HG02885 (cell line): ENCODE results near the gene SMCO4.

Experiments
- ATAC-seq: cut with Tn5 transposase; IDR thresholded peaks from one replicate; pipeline ENCODE4 v1.9.1; 2021; ENCODE audit warnings: mild to moderate bottlenecking; ENCODE audit not compliant: unreplicated experiment, poor library complexity

The SMCO4 gene

DNA sequence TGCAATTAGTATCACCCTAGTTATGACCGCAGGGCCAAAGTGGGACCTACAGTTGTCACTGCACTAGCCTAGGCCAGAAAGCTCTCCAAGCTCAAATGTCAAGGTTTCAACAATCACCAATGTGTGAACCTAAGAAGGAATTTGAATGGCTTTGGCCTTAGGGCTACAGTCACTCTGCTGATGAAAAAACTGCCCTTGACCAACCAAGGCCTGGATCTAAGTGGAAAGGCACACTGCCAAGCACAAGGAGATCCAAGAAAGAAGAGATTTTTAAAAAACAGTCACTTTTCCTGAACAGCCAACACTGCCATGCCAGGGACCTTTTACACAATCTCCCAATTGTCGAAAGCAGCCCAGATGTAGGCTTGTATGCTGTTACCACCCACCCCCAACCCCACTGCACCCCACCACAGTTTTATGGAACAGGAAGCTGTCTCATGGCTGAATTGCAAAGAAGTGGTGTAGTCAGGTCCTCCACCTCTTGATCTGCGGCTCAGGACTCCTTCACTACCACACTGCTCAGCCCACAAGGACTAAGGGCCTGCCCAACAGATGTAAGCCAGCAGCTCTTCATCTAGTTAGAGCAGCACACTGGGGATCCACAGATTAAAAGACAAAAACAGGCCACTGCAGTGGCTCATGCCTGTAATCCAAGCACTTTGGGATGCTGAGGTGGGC is 32.9 kb downstream of the SMCO4 start:
- ATAC-seq = no peak

DNA sequence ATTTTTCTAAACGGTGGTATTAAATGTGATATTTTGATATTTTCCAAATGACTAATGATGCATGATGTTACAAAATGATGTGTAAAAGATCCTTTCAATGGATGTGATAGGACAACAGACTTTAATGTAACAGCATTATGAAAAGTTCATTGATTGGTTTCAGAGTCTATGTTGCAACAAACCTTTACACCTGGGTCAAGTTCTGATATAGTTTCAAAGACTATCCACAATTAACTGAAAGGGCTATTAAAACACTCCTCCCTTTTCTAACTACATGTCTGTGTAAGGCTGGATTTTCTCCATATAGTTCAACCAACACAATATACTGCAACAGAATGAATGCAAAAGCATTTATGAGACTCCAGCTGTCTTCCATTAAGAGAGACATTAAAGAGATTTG is 35.7 kb downstream of the SMCO4 start:
- ATAC-seq = no peak

DNA sequence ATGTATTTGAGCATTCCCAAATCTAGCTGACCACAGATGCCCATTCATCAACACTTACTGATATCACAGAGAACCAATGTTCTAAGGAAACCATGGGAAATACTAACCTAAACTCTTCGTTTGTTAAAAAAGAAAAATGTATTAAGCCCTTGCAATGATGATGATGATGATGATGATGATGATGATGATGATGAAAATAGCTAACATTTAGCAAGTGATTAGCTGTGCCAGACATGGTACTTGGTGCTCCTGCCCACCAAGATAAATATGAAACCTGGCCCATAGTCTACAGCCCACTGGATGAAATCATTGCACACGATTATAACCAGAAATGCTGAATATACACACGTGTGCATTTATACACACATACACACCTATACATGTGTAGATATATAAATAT is 37.5 kb downstream of the SMCO4 start:
- ATAC-seq = no peak

DNA sequence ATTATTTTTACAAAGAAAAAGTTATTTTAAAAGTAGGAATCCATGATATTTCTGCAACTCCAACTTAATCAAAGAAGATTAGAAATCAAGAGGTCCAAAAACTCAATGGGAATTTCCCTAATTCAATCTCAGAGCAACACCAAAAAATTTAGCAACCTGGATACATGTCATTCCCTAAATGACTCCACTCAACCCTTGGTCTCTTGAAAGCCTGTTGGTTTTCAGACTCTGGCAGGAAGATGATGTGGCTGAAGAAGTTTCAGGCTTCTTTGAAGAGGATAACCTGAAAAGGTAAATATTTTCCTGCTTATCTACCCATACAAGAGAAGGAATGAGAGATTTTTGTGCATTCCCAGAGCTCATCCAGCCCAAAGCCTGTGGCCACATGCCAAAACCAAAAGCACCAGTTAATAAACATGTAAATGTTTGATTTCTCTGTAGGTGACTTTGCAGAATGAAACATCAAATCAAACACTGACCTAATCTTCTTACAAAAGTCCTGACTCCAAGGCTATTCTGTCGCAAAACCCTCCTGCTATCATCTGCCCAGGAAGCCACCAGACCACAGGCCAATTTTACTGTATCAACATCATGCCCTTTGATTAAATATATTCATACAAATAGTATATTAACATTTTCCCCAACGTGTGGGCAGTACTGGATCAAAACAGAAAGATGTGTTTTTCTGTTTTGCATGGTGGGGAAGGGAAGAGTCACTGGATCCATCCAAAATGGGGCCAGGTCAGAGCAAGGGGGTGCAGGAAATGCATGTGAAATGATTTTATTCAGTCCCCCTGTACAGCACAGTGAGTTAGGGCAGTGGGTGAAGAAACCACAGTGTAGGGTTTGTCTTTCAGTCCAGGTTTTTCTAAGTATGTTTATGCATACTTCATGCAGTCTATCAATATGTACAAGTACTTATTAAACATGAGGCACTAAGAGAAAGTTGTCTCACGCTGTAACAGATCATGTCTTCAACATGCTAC is 38.8 kb downstream of the SMCO4 start:
- no peak for ATAC-seq

DNA sequence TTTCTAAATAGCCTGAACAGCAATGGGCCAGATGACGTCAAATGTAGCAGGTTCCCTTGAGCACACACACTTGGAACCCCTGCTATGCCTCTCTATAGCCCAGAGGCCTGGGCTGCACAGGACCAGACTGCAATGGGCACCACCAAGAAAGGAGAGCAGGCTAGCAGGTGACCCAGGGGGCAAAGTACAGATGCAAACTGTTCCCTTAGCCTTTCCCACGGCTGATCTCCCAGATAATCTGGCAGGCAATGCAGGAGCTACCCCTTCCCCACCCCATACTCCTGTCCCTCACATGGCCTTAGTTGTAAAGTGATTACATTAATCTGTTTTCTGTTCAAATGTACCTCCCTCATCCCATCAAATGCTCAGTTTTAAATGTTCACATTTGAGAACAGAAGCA is 41.3 kb downstream of the SMCO4 start:
- ATAC-seq = no peak

DNA sequence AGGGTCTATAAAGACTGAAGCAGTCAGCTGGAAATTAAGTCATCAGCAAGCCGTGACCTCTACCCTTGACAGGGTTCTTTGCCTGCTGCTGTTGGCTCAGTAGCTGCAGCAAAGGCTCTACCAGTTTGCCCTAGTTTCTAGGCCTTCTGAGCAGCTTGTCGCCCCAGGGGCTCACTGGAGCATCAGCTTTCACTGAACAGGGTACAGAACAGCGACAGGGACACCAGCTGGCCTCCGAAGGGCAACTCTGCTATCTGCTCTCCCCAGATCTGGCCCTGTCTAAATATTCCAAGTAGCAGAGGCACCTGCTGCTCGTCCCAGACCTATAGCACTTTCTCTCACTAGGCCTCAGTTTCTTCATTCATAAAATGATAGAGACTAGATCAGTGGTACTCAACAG is 42.4 kb downstream of the SMCO4 start:
- no peak for ATAC-seq

DNA sequence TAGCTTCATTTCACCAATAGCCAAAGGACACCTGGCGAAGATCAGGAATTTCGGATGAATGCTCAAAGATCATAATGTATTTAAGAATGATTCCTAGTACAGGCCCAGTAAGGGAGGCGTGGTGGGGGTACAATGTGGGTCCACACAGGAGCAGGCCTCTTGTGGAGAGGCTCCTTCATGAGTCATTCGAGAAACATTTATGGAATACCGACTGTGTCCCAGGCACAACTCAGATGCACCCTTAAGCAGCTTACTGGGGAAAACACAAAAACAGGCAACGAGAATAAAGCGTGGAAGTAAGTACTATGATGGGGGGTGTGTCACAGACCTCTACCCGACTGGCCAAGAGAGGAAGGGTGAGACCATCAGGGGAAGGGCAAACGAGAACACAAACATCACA is 44.5 kb downstream of the SMCO4 start:
- no peak for ATAC-seq

DNA sequence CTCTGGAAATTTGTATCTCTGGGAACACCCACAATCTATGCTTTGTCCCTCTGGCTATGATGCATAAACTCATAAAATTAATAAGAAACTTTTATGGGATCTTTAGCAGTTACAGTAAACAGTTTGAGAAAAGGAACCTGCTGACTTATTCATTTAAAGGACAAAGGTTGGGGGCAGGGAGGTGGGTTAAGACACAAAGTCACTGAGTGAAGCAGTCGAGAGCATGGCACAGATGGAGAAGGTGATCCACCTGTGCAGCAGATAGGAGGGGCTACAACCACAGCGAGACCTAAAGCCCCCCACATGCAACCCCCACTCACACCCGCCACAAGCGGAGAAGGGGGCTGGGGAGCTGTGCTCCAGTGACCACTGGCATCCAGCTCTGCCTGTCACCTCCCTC is 45.0 kb downstream of the SMCO4 start:
- no peak for ATAC-seq

DNA sequence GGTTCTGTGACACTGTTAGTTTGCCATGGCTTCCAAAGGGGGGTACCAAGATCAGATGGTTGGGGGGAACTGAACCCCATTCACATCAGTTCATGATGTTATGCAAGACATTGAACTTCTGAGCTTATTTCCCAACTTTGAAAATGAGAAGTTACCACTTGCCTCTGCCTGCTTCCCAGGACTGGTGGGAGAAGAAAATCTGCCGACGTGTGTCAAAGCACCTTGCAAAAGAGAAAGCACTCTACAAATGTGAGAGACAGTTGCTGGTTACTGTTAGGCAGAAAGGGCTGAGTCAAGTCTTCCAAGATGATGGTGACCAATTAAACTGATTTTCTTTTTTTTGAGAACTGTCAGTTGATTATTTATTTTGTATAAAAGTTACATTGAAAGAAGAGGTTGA is 45.6 kb downstream of the SMCO4 start:
- ATAC-seq = no peak

DNA sequence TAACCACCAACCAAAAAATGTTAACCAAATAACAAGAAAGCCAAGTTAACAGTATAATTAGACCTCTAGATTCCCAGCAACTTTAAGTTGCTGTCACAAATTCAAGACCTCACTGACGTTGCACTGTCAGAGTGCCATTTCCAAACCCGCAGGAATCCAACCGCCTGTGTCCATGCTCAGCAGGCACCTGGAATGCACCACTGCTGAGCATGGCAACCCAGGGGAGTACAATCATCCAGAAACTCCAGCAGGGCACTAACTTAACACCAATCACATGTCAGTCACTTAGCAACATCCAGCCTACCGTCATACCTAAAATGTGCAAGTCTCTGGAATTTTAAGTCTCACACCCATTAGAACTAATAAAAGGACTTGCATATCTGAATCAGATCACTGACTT is 48.8 kb downstream of the SMCO4 start:
- no peak for ATAC-seq

DNA sequence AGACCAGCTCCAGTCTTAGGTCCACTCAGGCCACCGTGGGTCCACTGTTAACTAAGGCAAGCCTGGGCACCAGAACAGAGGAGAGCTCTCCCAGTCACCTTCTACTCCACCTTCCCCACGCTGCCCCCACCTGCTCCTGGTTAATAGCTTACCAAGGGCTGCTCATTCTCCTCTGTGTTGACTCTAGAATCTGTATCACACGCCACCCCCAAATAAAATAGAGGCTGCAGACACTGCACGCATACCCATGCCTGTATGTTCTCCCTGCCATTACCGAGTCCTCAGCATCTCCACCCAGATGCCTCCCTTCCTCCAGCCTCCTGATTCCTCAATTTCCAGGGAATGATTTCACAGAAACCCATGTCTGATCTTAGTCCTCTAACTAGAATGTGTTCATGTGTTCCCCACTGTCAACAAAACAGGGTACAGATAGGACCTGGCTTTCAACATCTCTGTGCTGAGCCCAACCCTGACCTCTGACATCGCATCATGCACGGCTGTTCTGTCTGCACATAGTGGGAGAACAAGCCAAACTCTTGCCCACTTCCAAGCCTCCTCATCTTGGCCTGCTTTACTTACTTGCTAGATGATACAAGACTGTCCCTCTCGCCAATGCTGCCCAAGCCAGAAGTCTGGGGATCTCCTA is 49.8 kb downstream of the SMCO4 start:
- ATAC-seq = no peak

DNA sequence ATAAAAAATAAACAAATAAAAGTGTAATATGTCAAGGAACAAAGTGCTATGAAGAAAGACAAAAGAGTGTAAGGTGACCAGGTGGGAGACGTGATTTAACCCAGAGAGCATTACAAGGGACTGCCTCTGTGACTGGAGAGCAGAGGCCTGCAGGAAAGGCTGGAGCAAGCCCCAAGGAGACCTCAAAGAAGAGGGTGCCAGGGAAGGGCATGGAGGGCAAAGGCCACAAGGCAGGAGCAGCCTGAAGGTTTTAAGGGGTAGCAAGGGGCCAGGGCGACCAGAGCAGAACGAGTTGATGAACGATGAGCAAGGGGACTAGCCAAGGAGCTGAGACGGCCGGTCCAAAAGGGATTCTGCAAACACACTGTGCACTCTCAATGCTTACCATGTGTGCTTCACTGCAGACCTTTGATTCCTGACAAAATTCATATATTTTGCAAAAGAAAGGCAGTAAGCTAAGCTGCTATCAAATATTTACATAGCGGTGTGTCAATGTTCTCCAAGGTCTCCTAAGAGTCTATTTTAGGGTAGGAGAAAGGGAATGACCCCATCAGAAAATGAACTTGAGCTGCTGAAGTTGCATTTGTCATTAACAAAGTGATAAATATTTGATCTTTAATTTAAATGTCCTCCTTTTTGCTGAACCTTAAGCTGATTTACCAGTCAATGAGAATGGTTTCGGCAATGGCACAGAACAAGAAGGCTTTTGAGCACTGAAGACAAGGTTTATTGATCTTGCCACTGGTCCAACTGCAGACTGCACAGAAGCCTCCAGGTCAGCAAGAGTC is 50.5 kb downstream of the SMCO4 start:
- no peak for ATAC-seq

DNA sequence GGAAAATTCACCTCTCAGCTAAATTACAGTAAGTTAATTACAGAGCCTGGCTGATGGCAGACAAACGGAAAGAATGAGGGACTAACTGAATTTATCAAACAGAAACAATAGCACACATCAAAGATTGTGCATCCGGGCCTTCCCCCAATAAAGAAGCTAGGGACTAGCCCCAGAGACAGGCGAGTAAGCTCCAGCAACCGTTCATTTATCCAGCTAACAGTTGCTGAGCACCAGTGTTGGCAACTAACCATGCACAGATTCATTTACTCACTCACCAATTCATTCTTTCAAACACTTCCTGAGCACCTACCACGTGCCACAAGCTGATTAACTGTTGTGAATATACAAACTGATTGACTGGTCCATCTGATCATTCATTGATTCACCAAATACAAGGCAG is 51.2 kb downstream of the SMCO4 start:
- no peak for ATAC-seq

DNA sequence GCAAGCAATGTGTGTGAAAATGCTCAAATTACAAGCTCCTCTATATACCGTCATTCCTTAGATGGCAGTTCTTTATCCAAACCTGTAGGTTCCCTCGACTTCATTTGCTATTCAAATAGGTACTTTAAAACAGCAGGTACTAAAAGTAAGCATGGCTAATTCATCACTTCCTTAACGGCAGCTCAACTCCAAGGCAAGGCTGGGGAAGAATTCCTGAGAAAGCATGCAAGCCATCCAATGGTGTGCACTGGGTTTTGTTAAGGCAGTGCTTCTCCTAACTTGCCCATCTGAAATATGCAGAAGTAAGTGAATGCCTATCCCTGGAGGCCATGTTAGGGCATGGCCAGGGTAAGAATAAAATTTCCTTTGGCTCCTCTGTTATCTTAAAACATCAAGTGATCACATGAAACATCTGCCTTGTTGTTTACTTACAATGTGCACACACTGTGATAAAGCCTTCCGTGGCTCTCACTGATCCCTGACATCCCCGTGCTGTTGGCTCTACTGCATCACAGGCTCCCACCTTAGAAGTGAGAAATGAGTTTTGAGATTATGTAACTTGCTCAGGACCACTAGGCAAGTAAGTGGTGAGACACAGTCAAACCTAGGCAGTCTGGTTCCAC is 52.1 kb downstream of the SMCO4 start:
- ATAC-seq = no peak

DNA sequence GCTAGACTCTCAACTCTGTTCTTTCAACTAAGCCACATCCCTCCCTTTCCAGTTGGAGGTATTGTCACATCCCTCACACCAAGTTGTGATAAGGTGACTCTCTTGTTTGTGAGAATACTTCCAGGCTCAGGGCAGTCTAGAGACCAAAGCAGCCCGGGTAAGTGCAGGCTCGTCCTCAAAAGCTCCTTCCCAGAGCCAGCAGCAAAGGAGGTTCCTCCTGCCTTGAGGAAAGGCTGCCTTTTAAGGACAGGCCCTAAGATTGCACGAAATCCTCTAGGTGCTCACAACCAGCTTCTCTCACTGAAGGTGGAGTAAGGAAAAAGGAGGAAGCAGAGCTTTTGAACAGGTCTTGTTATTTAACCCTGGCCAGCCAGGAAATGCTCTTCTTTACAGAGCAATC is 53.4 kb downstream of the SMCO4 start:
- ATAC-seq = no peak

DNA sequence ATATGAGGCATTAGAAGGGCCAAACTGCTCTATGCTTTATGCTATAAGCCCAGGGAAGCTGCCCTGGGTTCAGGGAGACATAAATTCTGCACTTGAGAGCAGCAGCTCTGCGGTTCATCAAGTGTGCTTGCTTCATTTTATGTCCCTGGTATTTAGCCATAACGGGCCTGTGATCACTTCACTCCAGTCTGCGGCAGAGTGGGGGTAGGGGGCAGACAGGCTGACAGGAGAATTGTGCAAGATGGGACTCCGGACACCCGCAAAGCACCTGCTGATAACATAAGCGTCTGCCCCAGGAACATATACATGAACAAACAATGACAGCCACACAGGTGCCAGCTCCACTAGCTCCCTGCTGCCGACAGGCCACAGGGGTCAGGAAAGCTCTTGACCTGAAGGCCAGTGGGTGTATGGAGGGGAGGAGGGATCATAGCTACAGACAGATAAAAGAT is 56.1 kb downstream of the SMCO4 start:
- no peak for ATAC-seq

DNA sequence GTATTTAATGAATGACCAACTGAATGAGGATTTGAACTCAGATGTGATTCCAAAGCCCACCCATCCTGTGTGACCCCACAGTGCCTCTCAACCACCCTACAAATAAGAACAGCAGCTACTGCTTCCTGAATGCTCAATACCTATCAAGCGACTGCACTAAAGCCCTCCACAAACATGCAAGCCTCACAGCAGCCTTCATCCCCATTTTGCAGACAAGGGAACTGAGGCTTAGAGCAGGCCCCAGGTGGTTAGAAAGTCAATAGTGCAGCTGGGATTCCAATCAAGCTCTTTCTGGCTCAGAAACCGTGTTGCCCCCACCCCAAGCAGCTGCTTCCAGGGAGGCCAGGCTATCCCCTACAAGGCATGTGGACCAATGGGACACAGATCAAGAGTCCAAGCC is 57.2 kb downstream of the SMCO4 start:
- no peak for ATAC-seq

DNA sequence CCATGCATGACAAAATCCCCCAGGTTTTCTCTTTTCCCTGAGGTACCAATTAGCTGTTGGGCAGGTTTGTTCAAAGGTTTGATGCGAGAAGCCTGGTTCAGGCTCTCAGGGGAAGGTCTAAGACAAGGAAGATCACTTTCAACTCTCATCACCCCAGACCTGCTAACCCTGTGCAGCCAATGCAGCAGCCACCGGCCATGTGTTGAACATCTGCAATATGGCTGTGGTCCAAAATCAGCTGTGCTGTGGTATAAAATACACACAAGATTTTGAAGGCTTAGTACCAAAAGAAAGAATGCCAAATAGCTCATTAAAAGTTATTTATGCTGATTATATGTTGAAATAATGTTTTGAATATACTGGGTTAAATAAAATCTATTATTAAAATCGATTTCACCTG is 58.5 kb downstream of the SMCO4 start:
- ATAC-seq = no peak

DNA sequence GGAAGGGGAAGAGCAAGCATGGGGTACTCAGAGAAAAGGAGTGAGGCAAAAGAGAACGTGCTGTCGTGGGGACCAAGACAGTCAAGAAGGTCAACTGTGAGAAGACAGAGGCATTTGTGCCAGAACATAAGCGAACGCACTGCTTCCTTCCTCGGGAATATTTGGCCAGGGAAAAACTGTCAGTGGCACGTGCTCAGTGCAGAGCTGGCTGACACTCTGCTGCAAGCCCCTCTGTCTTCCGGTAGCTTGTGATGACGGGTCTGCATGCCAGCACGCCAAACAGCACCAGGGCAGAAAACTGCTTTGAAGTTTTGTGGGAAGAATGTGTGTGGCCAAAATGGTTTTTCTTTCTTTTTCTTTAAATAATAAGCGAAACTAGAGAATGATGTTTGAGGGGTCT is 60.6 kb downstream of the SMCO4 start:
- ATAC-seq = no peak

DNA sequence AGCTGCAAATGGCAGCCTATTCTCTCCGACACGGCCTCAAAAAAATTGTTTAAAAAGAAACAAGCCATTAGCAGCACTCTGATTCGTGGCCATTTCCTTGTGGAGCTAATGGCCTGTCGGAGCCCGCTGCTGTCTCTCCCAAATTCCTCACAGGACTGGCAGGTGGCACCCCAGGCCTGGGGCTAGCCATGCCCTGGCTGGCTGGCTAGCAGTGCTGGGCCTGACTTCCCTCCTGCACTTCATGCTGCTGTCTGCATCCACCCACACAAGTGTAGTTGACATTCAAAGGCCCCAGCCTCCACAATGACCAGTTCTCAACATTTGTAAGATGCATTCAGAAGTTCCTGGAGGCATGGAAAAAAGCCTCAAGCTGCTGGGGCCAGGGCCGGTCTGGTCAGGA is 61.5 kb downstream of the SMCO4 start:
- no peak for ATAC-seq
